ENCODE measurements around the gene CFAP97D2.

- no peak for TF ChIP-seq MXI1 (conservative IDR thresholded peaks at IDR 0.05; ENCODE audit: poor library complexity, severe bottlenecking)
- TF ChIP-seq, protein P1, sequence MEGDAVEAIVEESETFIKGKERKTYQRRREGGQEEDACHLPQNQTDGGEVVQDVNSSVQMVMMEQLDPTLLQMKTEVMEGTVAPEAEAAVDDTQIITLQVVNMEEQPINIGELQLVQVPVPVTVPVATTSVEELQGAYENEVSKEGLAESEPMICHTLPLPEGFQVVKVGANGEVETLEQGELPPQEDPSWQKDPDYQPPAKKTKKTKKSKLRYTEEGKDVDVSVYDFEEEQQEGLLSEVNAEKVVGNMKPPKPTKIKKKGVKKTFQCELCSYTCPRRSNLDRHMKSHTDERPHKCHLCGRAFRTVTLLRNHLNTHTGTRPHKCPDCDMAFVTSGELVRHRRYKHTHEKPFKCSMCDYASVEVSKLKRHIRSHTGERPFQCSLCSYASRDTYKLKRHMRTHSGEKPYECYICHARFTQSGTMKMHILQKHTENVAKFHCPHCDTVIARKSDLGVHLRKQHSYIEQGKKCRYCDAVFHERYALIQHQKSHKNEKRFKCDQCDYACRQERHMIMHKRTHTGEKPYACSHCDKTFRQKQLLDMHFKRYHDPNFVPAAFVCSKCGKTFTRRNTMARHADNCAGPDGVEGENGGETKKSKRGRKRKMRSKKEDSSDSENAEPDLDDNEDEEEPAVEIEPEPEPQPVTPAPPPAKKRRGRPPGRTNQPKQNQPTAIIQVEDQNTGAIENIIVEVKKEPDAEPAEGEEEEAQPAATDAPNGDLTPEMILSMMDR (IDR thresholded peaks at IDR 0.05; ENCODE audit: poor library complexity, severe bottlenecking): no peak
- TF ChIP-seq EZH2 (IDR thresholded peaks at IDR 0.05; ENCODE audit: borderline replicate concordance, insufficient read depth, low read length, poor library complexity, severe bottlenecking): no peak
- no peak for TF ChIP-seq SMC3 (conservative IDR thresholded peaks at IDR 0.05; ENCODE audit: poor library complexity)
- TF ChIP-seq EP300 (conservative IDR thresholded peaks at IDR 0.05; ENCODE audit: poor library complexity, severe bottlenecking): no peak
- no peak for TF ChIP-seq REST (IDR thresholded peaks at IDR 0.05; ENCODE audit: borderline replicate concordance)
- no peak for TF ChIP-seq RAD21 (conservative IDR thresholded peaks at IDR 0.05)
- no peak for TF ChIP-seq POLR2AphosphoS5 (IDR thresholded peaks at IDR 0.05)
- TF ChIP-seq TAF1 (IDR thresholded peaks at IDR 0.05; ENCODE audit: low read depth): no peak
These were observed 38.7 kb upstream of the CFAP97D2 start for GRCh38 chr13:114140131-114140905.

Measured in neural cell (in vitro differentiated cells).